Measurements from ENCODE around the gene SH3BP1. TPM values are rescaled to one million over a fixed set of nuclear protein-coding genes. Genes with fewer than 3 reads are reported as not detected.
"Not testable (repeated sequence)": the region's sequence is repeated elsewhere in the genome, so short reads cannot be mapped to it uniquely, and the experiment has no call there.

Gene SH3BP1
- total RNA-seq, 1 donor from 2014 or later = 28.3 TPM

DNA sequence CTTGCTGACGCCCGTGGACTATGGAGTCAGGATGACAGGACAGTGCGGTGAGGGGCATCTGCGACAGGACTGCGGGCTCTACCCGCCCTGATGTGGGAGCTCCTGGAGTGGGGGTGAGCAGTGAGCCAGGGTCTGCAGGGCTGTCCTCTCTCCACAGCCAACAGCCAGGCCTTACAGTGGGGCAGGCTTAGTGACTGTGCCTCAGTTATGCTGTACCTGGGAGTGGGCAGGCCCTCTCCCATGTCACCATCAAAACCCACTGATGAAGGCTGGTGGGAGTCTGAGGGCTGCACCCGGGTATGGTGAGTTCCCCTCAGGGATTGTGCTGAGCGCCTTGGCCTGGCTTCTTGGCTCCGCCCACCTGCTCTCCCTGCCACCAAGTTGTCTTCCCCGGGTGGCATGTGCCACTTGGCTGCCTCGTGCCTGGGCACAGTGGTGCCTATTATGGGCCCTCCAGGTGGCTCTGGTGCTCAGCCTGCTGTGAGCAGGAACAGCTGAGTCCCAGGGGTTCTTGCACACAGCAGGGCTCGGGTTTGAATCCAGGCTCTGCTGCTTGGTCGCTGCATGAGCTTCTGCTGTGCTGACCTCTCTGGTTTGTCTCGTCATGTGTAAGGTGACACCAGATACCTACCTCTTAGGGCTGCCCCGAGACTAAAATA lies 53.3 kb downstream of the SH3BP1 start:
- intact Hi-C loops (cut with DNase I) = no loop called here
- Histone ChIP-seq H3K4me1 (peaks cover 14% of the 10 kb centered on the region), H3K9me3 (no peaks in the 10 kb centered on the region), H3K27ac (no peak overlapping the region), H3K4me3 (no peak overlapping the region), H3K27me3 (no peaks in the 10 kb centered on the region), H3K36me3 (peaks cover 48% of the 10 kb centered on the region)
- TF ChIP-seq, protein P1, sequence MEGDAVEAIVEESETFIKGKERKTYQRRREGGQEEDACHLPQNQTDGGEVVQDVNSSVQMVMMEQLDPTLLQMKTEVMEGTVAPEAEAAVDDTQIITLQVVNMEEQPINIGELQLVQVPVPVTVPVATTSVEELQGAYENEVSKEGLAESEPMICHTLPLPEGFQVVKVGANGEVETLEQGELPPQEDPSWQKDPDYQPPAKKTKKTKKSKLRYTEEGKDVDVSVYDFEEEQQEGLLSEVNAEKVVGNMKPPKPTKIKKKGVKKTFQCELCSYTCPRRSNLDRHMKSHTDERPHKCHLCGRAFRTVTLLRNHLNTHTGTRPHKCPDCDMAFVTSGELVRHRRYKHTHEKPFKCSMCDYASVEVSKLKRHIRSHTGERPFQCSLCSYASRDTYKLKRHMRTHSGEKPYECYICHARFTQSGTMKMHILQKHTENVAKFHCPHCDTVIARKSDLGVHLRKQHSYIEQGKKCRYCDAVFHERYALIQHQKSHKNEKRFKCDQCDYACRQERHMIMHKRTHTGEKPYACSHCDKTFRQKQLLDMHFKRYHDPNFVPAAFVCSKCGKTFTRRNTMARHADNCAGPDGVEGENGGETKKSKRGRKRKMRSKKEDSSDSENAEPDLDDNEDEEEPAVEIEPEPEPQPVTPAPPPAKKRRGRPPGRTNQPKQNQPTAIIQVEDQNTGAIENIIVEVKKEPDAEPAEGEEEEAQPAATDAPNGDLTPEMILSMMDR (IDR thresholded peaks at IDR 0.05) = no peak
- DNase-seq (no peak), ATAC-seq (no peak)

DNA sequence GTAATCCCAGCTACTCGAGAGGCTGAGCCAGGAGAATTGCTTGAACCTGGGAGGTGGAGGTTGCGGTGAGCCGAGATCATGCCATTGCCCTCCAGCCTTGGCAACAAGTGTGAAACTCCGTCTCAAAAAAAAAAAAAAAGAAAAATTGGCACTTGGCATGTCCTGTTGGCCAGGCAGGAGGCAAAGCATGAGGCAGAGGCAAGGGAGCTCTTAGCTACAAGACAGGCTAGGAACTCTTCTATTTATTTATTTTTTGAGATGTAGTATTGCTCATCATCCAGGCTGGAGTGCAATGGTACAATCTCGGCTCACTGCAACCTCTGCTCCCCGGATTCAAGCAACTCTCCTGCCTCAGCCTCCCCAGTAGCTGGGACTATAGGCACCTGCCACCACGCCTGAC lies 54.7 kb downstream of the SH3BP1 start:
- intact Hi-C loops (cut with DNase I); H3K9me3 ChIP-seq; H3K4me3 ChIP-seq; H3K27me3 ChIP-seq; ATAC-seq; H3K27ac ChIP-seq; DNase-seq: not testable (repeated sequence)
- Histone ChIP-seq H3K4me1 (peaks cover 12% of the 10 kb centered on the region), H3K36me3 (peaks cover 35% of the 10 kb centered on the region)

DNA sequence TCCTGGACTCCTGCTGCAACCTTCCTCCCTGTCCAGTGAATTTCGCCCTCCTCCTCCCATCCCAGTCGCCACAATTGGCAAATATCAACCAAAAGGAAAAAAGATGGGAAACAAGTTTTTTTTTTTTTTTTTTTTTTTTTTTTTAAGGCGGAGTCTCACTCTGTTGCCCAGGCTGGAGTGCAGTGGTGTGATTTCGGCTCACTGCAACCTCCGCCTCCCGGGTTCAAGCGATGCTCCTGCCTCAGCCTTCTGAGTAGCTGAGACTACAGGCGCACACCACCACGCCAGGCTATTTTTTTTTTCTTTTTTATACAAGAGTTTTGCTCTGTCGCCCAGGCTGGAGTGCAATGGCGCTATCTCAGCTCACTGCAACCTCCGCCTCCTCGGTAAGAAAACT lies 56.8 kb downstream of the SH3BP1 start:
- Histone ChIP-seq H3K4me3 (peak overlapping the region; percentile 28), H3K4me1 (peaks cover 15% of the 10 kb centered on the region), H3K36me3 (peaks cover 24% of the 10 kb centered on the region)
- intact Hi-C loops (cut with DNase I); DNase-seq; H3K9me3 ChIP-seq; H3K27me3 ChIP-seq; H3K27ac ChIP-seq; ATAC-seq: not testable (repeated sequence)

DNA sequence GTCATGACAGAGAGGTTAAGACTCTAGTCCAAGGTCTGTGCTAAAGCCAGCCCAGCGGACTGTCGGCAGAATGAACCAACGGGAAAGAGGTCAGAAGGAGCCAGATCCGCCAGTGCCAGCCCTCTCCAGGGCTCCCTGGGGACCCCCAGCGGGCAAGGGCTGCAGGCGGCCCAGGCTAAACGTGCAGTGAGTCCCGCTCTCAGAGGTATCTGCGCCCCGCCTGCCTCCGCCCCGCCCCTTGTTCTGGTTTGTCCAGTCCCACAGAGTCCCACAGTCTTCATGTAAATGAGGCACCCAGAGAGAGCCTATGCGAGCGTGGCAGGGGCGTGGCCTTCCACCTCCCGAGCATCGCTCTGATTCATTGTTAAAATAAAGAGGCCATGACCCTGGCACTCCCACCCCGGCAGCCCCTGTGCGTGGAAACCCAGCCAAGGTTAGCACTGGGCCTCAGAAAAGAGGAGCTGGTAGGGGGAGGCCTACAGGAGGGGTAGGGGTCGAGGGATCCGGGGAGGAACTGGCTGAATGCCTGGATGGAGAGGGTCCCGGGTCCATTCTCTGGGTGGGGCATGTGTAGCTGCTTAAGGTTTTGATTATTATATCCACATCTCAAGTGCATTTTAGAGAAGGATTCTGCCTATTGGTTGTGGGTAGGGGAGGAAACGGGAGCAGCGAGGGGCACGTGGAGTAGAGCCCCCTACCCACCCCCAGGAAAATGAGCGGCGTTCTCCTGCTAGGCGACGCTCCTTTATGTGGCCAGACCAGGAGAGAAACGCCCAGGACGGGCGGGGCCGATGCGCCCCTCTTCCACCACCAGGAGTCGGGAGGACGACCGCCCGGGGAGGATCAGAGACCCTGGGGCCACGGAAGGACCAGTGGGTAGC lies 57.4 kb downstream of the SH3BP1 start, which contains the start of gene TRIOBP:
Gene TRIOBP (plus strand): TSS at position 392 of the 881 bp plus-strand sequence. CDS start 4,318 bp downstream, outside the sequence.
- peak; percentile 98 for ATAC-seq
- peaks cover 20% of the 10 kb centered on the region for H3K4me1 ChIP-seq
- H3K36me3 ChIP-seq = peaks cover 18% of the 10 kb centered on the region
- peak; percentile 97 for DNase-seq
- intact Hi-C loops (cut with DNase I) = no loop called here
- H3K4me3 ChIP-seq = peak within 1 kb of the TSS; percentile 28
- TF ChIP-seq, protein P1 (IDR thresholded peaks at IDR 0.05) = peak; percentile 54
- H3K27ac ChIP-seq = no peak within 1 kb of the TSS
- no peaks in the 10 kb centered on the region for H3K9me3 ChIP-seq
- H3K27me3 ChIP-seq = no peaks in the 10 kb centered on the region

DNA sequence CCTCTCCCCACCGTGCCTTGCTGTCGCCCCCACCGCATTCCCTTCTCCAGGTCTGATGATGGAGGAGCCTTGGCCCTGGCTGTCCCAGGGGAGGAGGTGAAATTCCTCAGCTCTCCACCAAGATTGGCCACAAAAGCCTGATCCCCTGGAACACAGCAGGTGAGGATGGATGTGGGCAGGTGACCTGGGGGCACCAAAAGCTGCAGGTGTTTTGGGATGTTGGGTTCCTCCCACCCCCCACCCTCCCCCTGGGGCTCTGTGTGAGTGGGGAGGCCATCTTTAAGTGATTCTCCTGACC lies 58.0 kb downstream of the SH3BP1 start:
- Histone ChIP-seq H3K36me3 (peaks cover 12% of the 10 kb centered on the region), H3K27me3 (no peaks in the 10 kb centered on the region), H3K4me3 (no peak overlapping the region), H3K9me3 (no peaks in the 10 kb centered on the region), H3K4me1 (peaks cover 21% of the 10 kb centered on the region), H3K27ac (no peak overlapping the region)
- ATAC-seq (no peak), DNase-seq (no peak)
- intact Hi-C loops (cut with DNase I) = no loop called here
- TF ChIP-seq, protein P1 (IDR thresholded peaks at IDR 0.05) = no peak

DNA sequence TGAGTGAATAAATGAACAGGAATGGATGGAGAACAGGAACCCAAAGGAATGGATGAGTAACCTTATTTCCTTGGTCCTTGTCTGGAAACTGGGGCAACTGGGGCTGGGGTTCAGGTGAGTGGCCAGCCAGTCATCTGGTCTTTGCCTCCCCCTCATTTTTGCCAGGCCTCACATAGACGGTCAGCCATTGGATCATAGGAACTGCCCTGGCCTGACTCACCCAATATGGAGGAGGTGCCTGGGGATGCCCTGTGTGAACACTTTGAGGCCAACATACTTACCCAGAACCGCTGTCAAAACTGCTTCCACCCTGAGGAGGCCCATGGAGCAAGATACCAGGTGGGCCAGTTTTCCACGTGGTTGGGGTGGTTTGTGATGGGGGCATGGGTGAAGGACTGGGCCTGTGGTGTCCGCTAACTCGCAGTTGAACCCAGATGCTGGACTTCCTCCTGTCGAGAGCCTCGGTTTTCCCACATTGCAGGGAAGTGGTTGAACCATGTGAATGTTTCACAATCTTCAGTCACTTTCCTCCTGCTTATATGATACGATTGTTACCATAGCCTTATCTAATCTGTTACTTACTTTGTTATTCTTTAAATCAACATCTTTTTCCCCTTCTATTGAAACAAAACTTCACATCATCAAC lies 61.8 kb downstream of the SH3BP1 start:
- ATAC-seq = peak; percentile 45
- Histone ChIP-seq H3K9me3 (no peaks in the 10 kb centered on the region), H3K27me3 (no peaks in the 10 kb centered on the region), H3K4me3 (no peak overlapping the region), H3K4me1 (peaks cover 18% of the 10 kb centered on the region), H3K36me3 (no peaks in the 10 kb centered on the region), H3K27ac (no peak overlapping the region)
- intact Hi-C loops (cut with DNase I) = no loop called here
- TF ChIP-seq, protein P1 (IDR thresholded peaks at IDR 0.05) = no peak
- DNase-seq = no peak

Data from upper lobe of right lung (tissue), 1 donor.